Stimulated activated naive CD4-positive, alpha-beta T cell treated with Interleukin-2 at 50 U/mL for 16 hours (primary cell): ENCODE measurements around the gene REXO4.
"Not testable (repeated sequence)": the region's sequence is repeated elsewhere in the genome, so short reads cannot be mapped to it uniquely, and the experiment has no call there.

Source experiments
- DNase-seq: peaks from one replicate; lab custom pipeline; 2025; lab: John Stamatoyannopoulos, UW

Gene REXO4

GRCh38 chr9:133451865-133452264 lies 34.1 kb upstream of the REXO4 start:
- not testable (repeated sequence) for DNase-seq

GRCh38 chr9:133449760-133450159 lies 31.9 kb upstream of the REXO4 start:
- DNase-seq: no peak

- no peak for DNase-seq
Observed at GRCh38 chr9:133448487-133448972, 30.7 kb upstream of the REXO4 start.

GRCh38 chr9:133445293-133445969 lies 27.6 kb upstream of the REXO4 start:
- no peak for DNase-seq

DNA sequence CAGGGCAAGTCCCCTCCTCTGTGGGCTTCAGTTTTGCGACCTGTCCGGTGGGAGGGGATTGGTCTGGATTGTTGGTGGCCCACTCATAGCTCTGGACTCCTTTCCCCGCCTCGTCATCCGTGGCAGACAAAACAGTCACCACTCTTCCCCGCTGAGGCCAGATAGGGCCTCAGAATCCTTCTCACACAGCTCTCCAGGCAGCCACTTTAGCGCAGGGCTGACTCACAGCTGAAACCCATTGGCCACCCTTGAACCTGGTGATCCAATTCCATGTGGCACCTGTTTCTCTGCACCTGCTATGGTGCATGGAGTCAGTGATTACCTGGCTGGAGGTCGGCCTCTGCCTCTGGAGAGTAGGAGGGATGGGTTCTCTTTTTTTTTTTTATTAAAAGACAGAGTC lies 26.2 kb upstream of the REXO4 start:
- no peak for DNase-seq

GRCh38 chr9:133443248-133443647 lies 25.4 kb upstream of the REXO4 start:
- DNase-seq: no peak

DNA sequence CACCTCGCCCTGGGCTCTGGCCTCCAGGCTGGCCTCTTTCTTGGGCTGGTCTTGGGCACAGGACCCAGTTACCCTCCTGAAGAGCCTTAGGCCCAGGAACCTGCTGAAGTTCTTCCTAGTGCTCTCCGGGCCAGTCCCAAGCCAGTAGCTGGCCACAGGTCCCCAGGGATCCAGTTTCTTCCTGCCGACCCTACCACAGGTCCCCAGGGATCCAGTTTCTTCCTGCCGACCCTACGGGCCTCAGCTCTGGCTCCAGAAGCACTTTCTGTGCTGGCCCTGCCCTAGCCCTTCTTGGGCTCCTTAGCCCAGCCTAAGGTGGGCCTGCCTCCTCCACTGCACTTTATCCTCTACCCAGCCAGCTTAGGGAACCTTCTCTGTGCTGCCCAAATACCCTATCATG lies 23.8 kb upstream of the REXO4 start:
- DNase-seq: no peak

GRCh38 chr9:133440874-133441273 lies 23.1 kb upstream of the REXO4 start:
- DNase-seq: no peak

GRCh38 chr9:133439337-133439736 lies 21.5 kb upstream of the REXO4 start:
- no peak for DNase-seq

DNA sequence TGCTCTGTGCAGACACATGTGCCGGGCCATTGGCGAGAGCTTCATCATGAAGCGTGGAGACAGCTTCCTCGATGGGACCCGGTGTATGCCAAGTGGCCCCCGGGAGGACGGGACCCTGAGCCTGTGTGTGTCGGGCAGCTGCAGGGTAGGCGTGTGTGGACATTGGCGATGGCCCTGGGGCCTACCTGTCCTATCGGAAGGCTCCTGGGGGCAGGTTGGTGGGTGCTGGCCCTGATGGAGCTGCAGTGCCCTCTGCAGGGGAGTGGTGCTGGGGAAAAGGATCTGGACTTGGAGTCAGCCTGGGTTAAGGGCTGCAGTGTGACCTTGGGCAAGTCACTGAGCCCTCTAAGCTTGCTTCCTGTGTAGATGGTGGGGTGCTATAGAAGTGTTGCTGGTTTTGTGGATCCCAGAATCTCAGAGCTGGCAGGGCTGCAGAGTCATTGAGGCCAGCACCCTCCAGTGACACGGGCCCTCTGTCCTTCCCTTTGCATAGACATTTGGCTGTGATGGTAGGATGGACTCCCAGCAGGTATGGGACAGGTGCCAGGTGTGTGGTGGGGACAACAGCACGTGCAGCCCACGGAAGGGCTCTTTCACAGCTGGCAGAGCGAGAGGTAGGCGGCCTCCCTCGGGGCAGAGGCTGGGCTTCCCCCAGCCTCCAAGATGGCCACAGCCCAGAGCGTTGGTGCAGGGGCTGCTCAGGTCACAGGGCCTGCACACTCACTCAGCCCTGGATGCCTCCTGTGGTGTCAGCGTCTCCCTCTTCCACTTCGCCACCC lies 20.1 kb upstream of the REXO4 start:
- no peak for DNase-seq

- DNase-seq: no peak
Observed at GRCh38 chr9:133436681-133437080, 18.9 kb upstream of the REXO4 start.

- no peak for DNase-seq
Observed at GRCh38 chr9:133433351-133433843, 15.6 kb upstream of the REXO4 start.

DNA sequence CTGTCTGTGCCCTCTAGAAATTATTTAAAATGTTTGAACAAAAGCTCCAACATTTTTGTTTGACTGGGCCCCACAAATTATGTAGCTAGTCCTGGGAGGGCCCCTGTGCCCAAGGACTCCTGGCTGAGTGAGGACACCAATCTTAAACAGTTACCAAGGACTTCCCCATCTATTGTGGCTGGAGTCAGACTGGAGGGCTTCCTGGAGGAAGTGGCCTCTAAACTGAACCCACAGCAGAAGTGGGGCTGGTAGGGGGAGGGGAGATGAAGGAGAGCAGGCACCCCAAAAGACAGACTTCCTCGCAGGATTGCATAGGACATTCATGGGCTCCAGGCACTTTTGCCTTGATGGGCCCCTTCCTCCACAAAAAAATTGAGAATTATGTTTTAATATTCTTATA lies 12.4 kb upstream of the REXO4 start:
- no peak for DNase-seq

DNA sequence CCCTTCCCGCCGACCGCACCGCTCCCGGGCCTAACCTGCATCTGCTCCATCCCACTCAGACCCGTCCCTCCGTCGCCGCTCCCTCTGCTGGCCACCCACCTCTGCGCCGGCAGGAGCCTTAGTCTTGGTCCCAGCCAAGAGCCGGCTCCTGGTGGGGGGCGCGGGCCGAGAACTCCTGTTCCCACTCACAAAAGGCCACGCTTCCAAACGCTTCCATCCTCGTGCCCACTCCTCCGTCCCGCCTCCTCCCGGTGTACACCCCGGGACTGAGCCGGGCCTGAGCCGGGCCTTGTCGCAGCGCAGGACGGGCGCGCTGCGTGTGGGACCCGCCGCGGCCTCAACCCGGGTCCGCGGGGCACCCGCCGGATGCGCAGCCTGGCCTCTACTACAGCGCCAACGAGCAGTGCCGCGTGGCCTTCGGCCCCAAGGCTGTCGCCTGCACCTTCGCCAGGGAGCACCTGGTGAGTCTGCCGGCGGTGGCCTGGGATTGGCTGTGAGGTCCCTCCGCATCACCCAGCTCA lies 11.9 kb upstream of the REXO4 start:
- DNase-seq: no peak

DNA sequence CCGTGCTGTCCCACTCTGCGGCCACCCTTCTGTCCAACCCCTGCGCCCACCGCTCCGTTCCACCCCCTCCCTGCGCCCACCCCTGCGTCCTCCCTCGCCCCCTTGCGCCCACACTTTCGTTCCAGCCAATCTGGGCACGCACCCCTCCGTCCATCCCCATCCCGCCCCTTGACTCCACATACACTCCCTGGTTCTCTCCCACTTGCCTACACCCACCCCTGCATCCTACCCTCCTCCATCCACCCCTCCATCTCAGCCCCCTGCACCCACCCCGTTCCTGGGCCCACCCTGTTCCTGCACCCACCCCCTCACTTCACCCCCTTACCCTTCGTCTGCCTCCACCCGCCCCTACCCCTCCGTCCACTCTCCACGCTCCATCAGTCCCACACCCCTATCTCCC lies 11.4 kb upstream of the REXO4 start:
- no peak for DNase-seq

DNA sequence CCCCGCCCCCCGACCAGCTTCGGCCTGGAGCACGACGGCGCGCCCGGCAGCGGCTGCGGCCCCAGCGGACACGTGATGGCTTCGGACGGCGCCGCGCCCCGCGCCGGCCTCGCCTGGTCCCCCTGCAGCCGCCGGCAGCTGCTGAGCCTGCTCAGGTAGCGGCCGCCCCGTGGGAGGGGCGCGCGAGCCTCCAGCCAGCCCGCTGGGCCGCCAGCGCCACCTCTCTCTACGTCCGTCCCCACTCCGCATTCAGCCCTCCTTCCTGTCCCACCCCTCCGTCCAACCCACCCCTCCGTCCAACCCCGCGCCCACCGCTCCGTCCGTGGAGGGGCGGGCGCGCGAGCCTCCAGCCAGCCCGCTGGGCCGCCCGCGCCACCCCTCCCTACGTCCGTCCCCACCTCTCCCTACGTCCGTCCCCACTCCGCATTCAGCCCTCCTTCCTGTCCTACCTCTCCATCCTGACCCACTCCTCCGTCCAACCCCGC lies 10.8 kb upstream of the REXO4 start:
- no peak for DNase-seq

- DNase-seq: no peak
Observed at GRCh38 chr9:133427658-133428348, 10.0 kb upstream of the REXO4 start.

GRCh38 chr9:133426011-133426410 lies 8.2 kb upstream of the REXO4 start:
- no peak for DNase-seq

GRCh38 chr9:133425049-133425632 lies 7.3 kb upstream of the REXO4 start:
- DNase-seq: no peak

DNA sequence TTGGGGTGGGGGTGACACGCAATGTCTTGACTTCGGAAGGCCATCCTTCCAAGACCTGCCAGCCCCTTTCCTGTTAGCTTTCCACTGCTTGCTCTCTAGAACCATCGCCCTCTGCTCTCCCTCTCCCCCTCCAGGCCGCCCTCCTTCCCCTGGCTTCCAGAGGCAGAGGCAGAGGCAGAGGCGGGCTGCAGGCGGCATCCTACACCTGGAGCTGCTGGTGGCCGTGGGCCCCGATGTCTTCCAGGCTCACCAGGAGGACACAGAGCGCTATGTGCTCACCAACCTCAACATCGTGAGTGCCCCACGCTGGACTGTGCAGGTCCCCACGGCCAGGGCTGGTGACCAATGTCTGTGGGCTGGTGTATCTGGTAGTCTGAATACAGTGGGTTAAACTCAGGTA lies 6.4 kb upstream of the REXO4 start:
- DNase-seq: no peak

GRCh38 chr9:133423216-133423615 lies 5.4 kb upstream of the REXO4 start:
- no peak for DNase-seq
